HG02970 (cell line): ENCODE measurements around the gene RPS6KA3.
"Not testable (repeated sequence)": the region's sequence is repeated elsewhere in the genome, so short reads cannot be mapped to it uniquely, and the experiment has no call there.

Experiments used
- ATAC-seq: cut with Tn5 transposase; IDR thresholded peaks from one replicate; pipeline ENCODE4 v1.9.1; 2021; ENCODE audit warnings: mild to moderate bottlenecking, moderate library complexity, moderate number of reproducible peaks; ENCODE audit not compliant: unreplicated experiment, low FRiP score

The RPS6KA3 gene

DNA sequence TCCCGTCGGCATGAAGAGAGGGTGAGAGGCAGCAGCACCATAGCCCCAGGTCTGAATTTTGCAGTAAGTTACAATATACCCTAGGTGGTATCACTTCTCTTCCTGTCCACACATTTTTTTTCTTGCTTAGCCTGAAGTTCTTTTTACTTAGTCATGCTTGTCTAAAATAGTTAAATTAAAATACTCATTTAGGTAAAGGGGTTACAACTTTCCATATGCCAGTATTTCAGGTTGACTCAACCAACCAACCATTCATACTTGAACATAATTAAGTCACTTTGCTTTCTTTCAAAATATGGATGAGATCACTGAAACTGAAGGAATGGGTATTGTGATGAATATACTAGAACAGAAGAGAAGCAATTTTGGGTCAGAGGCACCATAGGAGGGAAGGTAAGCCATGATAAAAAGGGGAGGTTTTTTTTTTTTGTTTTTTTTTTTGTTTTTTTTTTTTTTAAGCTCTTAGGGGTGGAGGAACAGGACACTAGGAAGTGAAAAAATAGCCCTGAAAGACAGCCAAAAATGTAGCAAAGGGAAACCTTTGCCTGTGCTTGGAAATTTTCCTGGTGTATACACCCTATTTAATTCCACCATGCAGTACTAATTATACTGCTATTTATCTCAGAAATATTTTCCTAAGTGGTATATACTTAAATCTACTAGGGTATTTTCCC is 41.8 kb downstream of the RPS6KA3 start:
- ATAC-seq: peak; percentile 68

DNA sequence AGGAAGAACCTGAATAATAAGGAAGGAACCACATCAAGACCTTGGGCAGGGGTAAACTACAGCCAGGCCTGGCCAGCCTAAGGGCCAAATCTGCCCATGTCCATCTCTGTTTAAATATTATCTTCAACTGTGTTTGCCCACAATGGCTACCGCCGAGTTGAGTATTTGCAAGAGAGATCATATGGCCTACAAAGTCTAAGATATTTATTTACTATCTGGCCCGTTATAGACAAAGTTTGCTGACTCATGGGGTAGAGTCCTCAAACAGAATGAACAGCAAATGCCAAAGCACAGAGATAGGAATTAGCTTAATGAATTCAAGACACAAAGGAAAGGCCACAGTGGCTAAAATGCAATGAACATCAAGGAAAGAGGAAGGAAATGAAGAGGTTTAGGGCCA is 44.8 kb downstream of the RPS6KA3 start:
- no peak for ATAC-seq

DNA sequence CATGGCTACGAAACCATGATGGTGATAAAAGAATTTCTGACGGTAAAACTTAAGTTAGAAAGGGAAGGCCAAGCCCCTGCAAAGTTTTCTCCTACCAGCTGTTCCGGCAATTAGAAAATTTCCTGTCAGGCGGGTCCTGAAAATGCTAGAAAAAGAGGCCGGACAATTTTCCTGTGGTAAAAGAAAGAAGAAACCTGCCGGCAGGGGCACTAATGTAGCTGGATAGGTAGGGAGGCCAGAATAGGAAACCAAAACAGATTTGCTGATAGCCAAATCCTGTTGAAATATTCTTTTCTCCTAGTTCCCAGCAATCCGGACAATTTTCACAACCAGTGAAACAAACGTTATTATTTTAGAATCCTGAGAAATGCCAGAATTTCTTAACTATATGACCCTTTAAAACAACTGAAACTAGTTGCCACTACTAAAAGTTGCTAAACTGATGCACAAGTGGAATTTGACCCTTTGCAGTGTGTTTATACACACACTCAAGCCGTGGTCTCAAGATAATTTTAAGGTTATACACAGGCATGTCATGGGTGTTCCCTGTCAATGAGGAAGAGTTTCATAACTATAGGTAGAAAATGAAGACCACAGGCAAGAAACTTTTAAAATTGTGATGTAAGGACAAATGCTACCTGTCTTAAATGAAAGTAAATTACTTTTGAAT is 47.7 kb downstream of the RPS6KA3 start:
- no peak for ATAC-seq

DNA sequence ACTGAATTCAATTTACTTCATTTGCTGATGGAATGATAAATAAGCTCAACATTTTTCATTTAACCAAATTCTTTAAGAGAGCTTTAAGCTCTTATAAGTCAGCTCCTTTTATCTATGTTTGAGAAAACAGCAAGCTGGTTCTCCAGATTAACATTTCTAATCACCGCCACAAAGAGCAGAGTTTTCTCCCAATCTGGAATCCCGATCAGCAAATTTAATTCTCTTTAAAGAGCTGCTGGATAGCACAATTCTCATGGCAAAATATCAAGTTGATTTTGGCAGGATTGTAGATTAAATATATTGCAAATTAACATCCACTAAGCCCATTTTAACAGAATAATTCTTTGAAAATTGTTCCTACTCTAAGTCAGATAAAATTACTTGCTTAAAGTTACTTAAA is 48.8 kb downstream of the RPS6KA3 start:
- ATAC-seq: no peak

DNA sequence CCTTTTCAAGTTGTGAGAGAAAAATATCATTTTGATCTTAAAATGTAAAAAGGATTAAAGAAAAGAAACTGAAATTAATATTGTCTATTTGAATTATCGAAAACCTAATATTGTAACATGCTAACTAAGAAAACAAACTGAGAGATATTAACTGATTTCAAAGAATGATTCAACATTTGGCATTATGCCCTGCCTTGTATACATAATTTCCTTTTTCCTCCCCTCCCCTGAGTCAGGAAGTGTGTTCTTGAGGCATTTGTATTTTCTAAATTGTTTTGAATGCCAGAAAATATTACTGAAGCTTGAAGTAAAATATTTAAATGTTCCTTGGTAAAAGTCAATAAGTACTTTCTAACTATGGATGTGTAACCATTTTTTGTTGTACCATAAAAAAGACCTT is 49.4 kb downstream of the RPS6KA3 start:
- no peak for ATAC-seq

DNA sequence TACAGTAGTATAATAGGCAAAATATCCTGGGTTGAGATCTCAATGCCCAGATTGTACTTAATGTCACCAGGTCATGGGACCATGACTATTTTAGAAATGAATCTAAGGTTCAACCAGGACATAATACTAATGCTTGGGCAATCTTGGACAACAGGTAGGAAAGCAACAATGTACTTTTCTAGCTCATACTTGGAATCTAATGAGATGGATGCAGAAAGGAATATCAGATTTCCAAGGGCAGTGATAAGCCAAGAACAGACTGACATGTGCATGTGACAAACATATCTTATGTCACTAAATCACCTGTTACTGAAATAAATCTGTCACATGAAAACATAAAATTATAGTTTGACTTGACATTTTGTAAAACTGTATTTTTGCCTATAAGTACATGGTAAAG is 51.1 kb downstream of the RPS6KA3 start:
- no peak for ATAC-seq

DNA sequence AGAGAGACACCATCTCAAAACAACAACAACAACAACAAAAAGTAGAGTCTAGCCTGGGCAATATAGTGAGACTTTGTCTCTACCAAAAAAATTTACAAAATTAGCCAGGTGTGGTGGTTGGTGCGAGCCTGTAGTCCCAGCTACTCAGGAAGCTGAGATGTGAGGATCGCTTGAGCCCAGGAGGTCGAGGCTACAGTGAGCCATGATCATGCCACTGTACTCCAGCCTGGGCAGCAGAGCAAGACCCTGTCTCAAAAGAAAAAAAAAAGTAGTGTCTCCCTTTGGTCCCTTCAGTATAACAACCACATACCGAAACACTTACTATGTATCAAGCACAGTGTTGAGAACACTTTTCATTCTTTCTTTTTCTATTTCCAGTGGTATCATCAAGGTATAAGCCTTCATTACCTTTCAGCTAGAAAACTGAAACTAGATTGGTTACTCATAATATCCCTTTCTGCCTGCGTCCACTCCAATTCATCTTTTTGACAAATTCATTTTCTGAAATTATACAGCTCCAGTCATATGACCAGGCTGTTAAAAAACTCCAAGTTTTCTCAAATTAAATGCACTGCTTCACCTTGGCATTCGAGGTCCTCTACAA is 54.1 kb downstream of the RPS6KA3 start:
- ATAC-seq: peak; percentile 68

DNA sequence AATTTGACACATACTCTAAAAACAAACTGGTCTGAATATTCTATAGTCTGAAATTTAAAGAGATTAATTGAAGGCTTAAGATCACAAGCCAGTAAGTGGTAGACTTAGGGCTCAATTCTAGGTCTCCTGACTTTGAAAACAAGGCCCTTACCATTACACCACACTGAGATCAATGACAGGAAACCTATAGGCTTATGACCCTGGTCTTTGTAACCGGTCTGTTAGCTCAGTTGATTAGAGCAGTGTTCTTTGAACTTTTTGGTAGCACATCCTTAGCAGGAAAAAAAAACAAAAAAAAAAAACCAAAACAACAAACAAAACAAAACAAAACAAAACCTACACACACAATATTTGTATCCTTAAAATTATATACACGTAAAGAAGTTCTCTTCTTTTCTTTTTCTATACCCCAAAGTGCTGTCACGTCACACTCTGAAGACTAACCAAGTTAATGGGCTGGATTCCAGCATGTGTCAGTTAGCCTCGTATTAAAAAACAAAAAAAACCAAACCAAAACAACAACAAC is 55.4 kb downstream of the RPS6KA3 start:
- no peak for ATAC-seq

DNA sequence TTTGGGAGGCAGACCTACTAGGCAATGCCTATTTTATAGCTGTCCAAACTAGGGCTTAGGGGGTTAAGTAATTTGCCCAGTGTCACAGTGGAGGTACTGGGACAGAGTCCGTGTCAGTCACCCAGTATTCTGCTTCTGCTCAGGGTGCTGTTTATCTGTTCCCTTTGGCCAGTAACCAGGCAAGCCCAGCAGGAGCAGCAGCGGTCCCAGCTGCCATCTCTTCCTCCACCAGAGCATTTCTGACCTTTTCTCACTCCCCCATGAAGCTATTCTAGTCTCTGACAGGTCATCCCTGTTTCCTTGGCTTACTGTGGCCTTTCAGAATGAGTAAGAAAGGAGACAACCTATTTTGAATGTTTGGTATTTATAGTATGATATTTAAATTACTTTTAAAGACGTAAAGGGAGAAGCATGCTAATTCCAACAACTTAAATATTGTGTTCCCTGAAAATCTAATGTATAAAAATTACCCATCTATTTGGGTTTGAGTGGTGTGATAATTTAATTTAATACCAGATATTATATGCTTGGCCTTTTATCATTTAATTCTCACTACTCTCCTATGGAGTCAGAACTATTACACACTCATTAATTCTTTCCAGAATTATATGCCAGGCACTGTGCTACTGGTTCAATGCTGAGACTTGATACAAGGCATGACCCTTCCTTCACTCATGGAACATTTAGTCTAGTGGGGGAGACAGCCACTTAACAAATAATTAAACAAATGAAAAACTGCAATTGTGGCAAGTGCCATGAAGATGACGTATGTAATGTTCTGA is 60.6 kb downstream of the RPS6KA3 start:
- ATAC-seq: no peak

DNA sequence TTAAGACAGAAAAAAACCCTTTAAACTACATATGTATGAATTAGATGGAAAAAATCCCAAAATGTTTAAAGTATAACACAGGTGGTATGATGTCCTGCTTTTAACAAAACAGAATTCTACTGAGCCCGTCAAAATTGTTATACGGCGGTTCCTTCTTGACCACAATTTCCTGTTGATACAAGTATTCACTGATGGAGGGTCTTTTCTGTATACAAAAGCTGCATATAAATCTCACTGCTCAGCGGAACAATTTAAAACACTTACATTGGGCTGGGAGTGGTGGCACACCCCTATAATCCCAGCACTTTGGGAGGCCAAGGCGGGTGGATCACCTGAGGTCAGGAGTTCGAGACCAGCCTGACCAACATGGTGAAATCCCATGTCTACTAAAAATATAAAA is 62.4 kb downstream of the RPS6KA3 start:
- no peak for ATAC-seq

DNA sequence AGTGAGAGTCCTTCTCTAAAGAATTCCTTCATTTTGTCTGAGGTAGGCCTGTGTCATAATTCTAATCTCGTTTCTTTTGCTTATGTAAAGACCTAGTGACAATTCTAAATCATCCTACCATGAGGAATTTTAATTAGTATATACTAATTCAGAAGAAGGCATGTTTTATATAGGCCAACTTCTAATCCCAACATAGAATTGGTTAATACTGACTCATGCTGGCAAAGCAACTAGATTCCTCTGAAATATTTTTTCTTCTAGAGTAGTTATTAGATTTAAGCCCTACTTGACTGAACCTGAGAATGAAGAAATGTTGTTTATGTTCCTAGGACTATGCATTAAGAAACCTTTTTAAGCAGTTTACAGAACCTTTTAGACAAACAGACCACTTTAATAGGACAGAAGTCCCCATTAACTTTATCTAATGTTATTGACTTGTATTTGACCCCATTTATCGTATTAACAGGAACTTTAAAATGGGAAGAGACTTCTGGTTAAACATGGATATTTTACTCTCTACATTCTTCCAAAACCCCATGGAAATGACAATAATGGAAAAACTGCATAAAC is 69.0 kb downstream of the RPS6KA3 start:
- no peak for ATAC-seq

DNA sequence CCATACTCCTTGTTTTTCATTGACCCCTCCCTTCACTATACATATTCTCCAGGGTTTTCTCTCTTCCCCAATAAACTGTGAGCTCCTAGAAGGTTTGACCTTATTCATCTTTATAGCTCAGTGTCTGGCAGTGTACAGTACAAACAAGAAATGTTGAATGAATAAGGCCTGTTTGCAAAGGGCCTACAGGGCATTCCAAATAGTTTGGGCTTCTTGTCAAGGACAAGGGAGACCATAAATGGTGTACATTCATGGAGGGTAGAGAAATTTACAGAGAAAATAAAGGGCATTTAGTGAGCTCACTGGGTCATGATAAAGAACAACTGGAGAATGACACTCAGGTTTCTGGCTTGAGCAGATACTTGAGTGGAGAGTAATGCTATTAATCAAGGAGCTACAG is 77.5 kb downstream of the RPS6KA3 start:
- ATAC-seq: no peak

DNA sequence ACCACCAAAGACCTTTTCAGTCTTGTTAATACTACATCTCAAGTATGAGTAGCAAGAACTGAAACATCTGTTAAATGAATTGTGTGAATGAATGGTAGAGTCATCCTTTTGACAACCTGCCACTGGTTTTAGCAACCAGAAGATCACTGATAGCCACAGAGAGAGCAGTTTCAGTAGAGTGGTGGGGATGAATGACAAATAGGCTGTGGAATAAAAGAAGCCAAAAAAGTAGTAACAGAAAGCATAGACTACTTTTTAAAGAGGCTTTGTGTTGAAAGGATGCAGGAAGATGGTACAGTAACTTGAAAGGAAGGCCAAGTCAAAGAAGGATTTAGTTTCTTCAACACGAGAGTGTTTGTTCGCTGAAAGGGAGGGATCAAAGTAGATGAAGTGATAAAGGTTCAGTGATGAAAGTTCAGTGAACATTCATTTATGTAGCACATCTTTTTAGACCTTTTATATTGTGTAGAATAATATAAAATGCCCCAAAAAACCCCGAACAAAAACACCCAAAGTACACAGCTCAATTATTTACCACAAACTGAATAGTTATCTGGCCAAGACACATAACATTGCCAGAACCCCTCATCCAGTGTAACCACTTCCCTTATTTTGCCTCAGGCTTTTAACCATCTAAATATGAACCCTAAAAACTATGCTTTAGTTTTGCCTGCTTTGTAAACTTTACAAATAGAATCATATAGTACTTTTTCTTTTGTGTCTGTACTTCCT is 84.9 kb downstream of the RPS6KA3 start:
- no peak for ATAC-seq

DNA sequence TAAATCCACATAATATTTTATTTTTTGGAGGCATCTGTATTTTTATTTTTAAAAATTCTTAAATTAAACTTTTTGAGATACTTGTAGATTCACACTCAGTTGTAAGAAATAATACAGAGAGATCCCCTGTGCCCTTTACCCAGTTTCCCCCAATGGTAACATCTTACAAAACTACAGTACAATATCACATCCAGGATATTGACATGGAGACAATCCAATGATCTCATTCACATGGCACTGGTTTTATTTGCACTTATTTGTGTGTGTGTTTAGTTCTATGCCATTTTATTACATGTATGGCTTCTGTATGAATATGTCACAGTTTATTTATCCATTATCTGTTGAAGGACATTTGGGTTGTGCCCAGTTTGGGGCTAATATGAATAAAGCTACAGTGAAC is 89.6 kb downstream of the RPS6KA3 start:
- ATAC-seq: no peak

DNA sequence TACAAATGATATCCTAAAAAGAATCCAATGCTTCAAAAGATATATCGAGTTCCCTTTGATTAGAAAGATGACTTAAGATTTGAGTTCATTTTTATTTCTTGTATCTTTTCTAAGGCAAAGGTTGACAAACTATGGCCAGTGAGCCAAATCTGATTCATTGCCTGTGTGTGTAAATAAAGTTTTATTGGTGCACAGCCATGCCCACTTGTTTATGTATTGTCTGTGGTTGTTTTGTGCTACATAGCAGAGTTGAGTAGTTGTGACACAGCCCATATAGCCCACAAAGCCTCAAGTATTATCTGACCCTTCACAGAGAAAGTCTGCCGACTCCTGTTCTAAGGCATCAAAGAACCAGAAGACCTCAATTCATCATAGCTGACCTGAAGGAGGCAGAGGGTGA is 92.9 kb downstream of the RPS6KA3 start:
- ATAC-seq: no peak

DNA sequence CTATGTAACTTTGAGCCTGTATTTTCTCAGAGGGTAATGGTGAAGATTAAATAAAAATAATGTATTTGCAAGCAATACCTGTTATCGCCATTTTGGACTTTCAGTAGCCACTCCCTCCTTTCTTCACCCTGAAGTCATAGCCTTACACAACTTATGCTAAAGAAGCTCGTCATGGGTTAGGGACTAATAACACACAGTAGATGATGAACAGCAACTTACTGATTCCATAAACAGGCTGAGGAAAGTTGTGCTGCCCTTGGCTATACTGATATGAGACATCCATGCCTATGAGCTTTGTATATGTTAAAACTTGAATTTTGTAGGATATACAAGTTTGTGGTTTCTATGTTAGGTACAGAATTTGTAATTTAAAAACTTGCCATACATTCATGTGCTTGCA is 93.4 kb downstream of the RPS6KA3 start:
- no peak for ATAC-seq

DNA sequence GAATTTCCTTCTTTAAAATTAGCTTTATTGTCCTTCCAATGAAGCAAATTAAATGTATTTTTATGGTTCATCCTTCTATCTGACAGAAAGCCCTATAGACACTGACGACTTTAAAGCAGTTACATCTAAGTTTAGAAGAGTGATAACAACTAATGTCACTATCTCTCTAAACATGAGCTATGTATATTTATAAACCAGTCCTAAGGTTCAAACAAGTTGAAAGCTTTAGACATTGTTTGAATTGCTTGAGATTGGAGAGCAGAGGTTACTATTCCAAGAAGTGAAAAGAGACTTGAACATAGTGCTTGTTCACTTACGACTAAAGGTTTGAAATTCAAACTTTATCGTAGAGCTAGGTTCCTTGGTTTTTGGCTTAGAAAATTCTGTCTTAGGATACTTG is 94.8 kb downstream of the RPS6KA3 start:
- ATAC-seq: no peak

DNA sequence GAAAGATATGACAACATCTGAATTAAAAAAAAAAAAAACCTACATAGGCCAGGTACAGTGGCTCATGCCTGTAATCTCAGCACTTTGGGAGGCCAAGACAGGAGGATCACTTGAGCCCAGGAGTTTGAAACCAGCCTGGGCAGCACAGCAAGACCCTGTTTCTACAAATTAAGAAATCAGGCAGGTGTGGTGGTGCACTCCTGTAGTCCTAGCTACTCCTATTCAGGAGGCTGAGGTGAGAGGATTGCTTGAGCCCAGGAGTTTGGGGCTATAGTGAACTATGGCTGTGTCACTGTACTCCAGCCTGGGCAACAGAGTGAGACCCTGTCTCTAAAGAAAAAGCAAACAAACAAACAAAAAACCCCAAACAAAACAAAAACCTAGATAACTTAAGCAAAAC is 104.2 kb downstream of the RPS6KA3 start:
- not testable (repeated sequence) for ATAC-seq

DNA sequence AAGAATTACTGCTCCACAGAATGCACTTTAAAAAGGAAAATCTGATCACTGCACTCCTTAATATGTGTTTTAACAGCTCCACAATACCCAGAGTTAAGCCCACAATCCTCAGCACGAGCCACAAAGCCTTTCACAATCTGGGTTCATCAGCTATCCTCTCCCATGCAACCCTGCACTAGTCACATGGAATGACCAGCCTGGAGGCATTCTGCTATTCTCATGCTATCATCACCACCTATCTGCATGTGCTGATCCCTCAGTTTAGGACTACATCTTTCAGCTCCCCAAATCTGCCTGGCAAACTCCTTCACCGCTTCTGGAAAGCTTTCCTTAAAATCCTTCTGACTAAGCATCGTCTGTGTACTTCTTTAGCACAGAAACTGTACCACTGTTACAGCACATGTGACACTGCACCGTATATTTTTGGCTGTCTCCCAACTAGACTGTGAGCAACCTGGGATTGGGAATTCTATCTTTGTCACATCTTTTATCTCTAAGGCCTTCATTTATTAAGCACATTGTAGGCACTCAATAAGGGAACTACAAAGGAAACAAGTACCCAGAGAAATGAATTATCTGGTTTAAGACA is 106.8 kb downstream of the RPS6KA3 start:
- ATAC-seq: no peak

DNA sequence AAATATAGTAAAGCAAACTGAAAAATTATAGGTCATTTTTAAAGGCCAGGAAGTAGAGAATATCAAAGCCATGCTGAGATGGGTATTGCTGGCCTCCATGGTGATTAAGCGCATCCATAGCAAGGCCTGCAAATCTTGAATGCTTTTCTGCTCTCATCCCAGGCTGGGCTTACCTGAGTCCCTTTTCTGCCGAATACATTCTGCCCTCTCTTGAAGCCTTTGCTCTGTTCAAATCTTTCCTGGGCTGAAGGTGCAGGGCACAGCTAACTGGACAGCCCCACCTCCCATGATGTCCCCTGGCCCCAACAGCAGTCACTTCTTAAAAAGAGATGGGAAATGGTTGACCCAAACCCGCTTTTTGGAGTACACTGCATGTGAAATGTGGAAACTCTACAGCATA is 115.0 kb downstream of the RPS6KA3 start:
- ATAC-seq: no peak
